Motor neuron (in vitro differentiated cells): ENCODE measurements around the gene NSUN3. TPM values are rescaled to one million over a fixed set of nuclear protein-coding genes. Genes with fewer than 3 reads are reported as not detected.

Experiments
- total RNA-seq, 8 experiments: library from RNA; unstranded; fragments of 300-600 nt; gene quantifications; 2 replicates each; pipeline versions ENCODE4 v1.2.3 to v1.2.4, GENCODE V29; 2022

The NSUN3 gene
- total RNA-seq, 8 experiments from 2014 or later, result 9.1 to 20.7 (median 13.7) TPM

Other genes with a start within 250 kb of the NSUN3 start
- gene PROS1, start 89.2 kb upstream of the NSUN3 start, total RNA-seq, result 10 to 100 TPM in 6 of 8 experiments, 1 to 10 TPM in 1, under 1 TPM in 1; 0.70 to 80.9 (median 14.7) TPM
- 10 to 100 TPM in 5 of 8 experiments, 1 to 10 TPM in 3; 6.6 to 17.0 (median 10.6) TPM for gene ARL13B, start 82.9 kb upstream of the NSUN3 start, total RNA-seq
- gene STX19, start 34.5 kb upstream of the NSUN3 start, total RNA-seq, result 1 to 10 TPM in 2 of 8 experiments, under 1 TPM in 5, not detected in 1; 0.21 to 2.2 (median 0.60) TPM
- 10 to 100 TPM in 2 of 8 experiments, 1 to 10 TPM in 6; 4.5 to 12.5 (median 7.9) TPM for gene DHFR2, start 145 bp upstream of the NSUN3 start, total RNA-seq